Measurements from ENCODE around the gene COQ2.

GRCh38 chr4:83261307-83261706 is 23.3 kb downstream of the COQ2 start:
- TF ChIP-seq CTCF (IDR thresholded peaks at IDR 0.05), result no peak
- TF ChIP-seq POLR2A (IDR thresholded peaks at IDR 0.05), result no peak

Measured in sigmoid colon (tissue), 3 donors.